Measurements from ENCODE around the gene PRKAG1.

GRCh38 chr12:48999371-49000131 is 19.0 kb downstream of the PRKAG1 start, which contains the start of gene DDN:
- TF ChIP-seq IRF1 (CRISPR knock-in tag; IDR thresholded peaks at IDR 0.05): no peak
- TF ChIP-seq ATF2 (CRISPR knock-in tag; IDR thresholded peaks at IDR 0.05; ENCODE audit: borderline replicate concordance, low read depth): no peak
- TF ChIP-seq CTCF (IDR thresholded peaks at IDR 0.05): no peak
- no peak for TF ChIP-seq ZNF121 (CRISPR knock-in tag; IDR thresholded peaks at IDR 0.05)
- no peak for TF ChIP-seq FOXJ3 (CRISPR knock-in tag; IDR thresholded peaks at IDR 0.05; ENCODE audit: borderline replicate concordance)
- no peak for TF ChIP-seq GTF2I (CRISPR knock-in tag; conservative IDR thresholded peaks at IDR 0.05)
- no peak for TF ChIP-seq STAT6 (CRISPR knock-in tag; conservative IDR thresholded peaks at IDR 0.05; ENCODE audit: low read depth)
- no peak for TF ChIP-seq CREM (CRISPR knock-in tag; IDR thresholded peaks at IDR 0.05)
- no peak for TF ChIP-seq ATF1 (CRISPR knock-in tag; IDR thresholded peaks at IDR 0.05)
- TF ChIP-seq NR1H2 (CRISPR knock-in tag; IDR thresholded peaks at IDR 0.05): no peak
- no peak for TF ChIP-seq CREB1 (CRISPR knock-in tag; IDR thresholded peaks at IDR 0.05)
- no peak for TF ChIP-seq IRF2 (CRISPR knock-in tag; IDR thresholded peaks at IDR 0.05; ENCODE audit: borderline replicate concordance, low read depth)
- no peak for TF ChIP-seq TCF7 (CRISPR knock-in tag; IDR thresholded peaks at IDR 0.05; ENCODE audit: low read depth)
- no peak for TF ChIP-seq E2F4 (CRISPR knock-in tag; IDR thresholded peaks at IDR 0.05; ENCODE audit: borderline replicate concordance, low read depth)
